HEK293T (cell line): ENCODE results near the gene BRF1.

Experiments
- CTCF ChIA-PET: fragments of 350-600 bp; formaldehyde crosslinking; extraction: SDS; loops from one replicate; lab custom pipeline; 2021; ENCODE audit warnings: antibody characterized with exemption, inconsistent platforms; lab: Yijun Ruan, JAX
- POLR2A ChIA-PET: fragments of 350-600 bp; formaldehyde crosslinking; extraction: SDS; loops from one replicate; lab custom pipeline; 2020; ENCODE audit warnings: antibody characterized with exemption, inconsistent platforms; lab: Yijun Ruan, JAX
- DNase-seq: peaks from one replicate; pipeline ENCODE4 v3.0.0; 2012; ENCODE audit warnings: mixed read lengths; ENCODE audit errors: extremely low spot score
- ARNT ChIP-seq: fragments of 450-650 bp; IDR thresholded peaks from 2 replicates; pipeline ENCODE4 v1.6.1; 2017; ENCODE audit warnings: mild to moderate bottlenecking
- BHLHE40 ChIP-seq: fragments of 450-650 bp; IDR thresholded peaks from 2 replicates; pipeline ENCODE4 v1.6.1; 2016; ENCODE audit warnings: mild to moderate bottlenecking, moderate library complexity, borderline replicate concordance
- CTBP1 ChIP-seq: fragments of 450-650 bp; IDR thresholded peaks from 2 replicates; pipeline ENCODE4 v1.6.1; 2016; ENCODE audit warnings: borderline replicate concordance
- ELF4 ChIP-seq: fragments of 450-650 bp; IDR thresholded peaks from 2 replicates; pipeline ENCODE4 v1.6.1; 2017; ENCODE audit warnings: antibody characterized with exemption
- FOXA1 ChIP-seq: fragments of 450-650 bp; IDR thresholded peaks from 2 replicates; pipeline ENCODE4 v1.6.1; 2016; ENCODE audit warnings: mild to moderate bottlenecking
- FOXK2 ChIP-seq: fragments of 450-650 bp; IDR thresholded peaks from 2 replicates; pipeline ENCODE4 v1.6.1; 2016; ENCODE audit warnings: mild to moderate bottlenecking
- FOXM1 ChIP-seq: fragments of 450-650 bp; IDR thresholded peaks from 2 replicates; pipeline ENCODE4 v1.6.1; 2017; ENCODE audit warnings: mild to moderate bottlenecking, borderline replicate concordance
- HDGF ChIP-seq: fragments of 450-650 bp; IDR thresholded peaks from 2 replicates; pipeline ENCODE4 v1.6.1; 2017; ENCODE audit warnings: antibody characterized with exemption, borderline replicate concordance
- L3MBTL2 ChIP-seq: fragments of 450-650 bp; conservative IDR thresholded peaks from 2 replicates; pipeline ENCODE4 v1.6.1; 2016; ENCODE audit warnings: mild to moderate bottlenecking
- LEF1 ChIP-seq: fragments of 450-650 bp; IDR thresholded peaks from 2 replicates; pipeline ENCODE4 v1.6.1; 2017; ENCODE audit warnings: mild to moderate bottlenecking, borderline replicate concordance
- NFRKB ChIP-seq: fragments of 450-650 bp; IDR thresholded peaks from 2 replicates; pipeline ENCODE4 v1.6.1; 2016; ENCODE audit warnings: mild to moderate bottlenecking, moderate library complexity
- PKNOX1 ChIP-seq: fragments of 450-650 bp; IDR thresholded peaks from 2 replicates; pipeline ENCODE4 v1.6.1; 2016
- SP1 ChIP-seq: fragments of 450-650 bp; IDR thresholded peaks from 2 replicates; pipeline ENCODE4 v1.6.1; 2017
- SUZ12 ChIP-seq: fragments of 450-650 bp; IDR thresholded peaks from 2 replicates; pipeline ENCODE4 v1.6.1; 2016; ENCODE audit warnings: mild to moderate bottlenecking
- TARDBP ChIP-seq: fragments of 450-650 bp; IDR thresholded peaks from 2 replicates; pipeline ENCODE4 v1.6.1; 2016
- ZNF384 ChIP-seq: fragments of 450-650 bp; IDR thresholded peaks from 2 replicates; pipeline ENCODE4 v1.6.1; 2016

Gene BRF1

GRCh38 chr14:105165134-105165704 is 135.6 kb downstream of the BRF1 start:
- DNase-seq: no peak

DNA sequence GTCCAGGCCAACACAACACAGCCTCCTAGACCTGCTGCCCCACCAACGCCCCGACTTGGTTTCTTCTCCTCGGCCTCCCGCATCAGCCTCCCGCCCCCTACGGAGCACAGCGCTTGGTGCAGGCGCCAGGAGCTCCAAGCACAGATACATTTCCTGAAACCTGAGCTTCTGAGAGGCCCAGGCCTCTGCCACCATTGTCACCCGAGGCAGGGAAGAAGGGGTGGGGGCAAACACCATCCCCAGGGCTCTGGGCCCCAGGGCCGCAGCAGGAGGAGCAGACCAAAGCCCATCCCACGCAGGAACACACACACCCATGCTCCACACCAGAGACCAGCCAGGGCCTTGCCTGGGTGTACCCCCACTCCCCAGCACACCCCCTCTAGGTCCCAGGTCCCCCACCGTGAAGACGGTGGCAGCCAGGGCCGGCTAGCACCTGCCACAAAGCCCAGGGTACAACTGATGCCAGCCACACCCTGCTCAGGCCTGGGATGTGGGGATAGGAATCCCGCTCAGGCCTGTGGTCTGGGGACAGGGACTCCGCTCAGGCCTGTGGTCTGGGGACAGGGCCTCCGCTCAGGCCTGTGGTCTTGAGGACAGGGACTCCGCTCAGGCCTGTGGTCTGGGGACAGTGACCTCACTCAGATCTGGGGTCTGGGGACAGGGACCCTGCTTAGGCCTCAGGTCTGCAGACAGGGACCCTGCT is 137.6 kb downstream of the BRF1 start:
- ChIA-PET CTCF (interaction anchor here (0.6 to 1.5 kb wide), 4 partner anchors 9 to 73 kb away, joined by 3 to 4 read pairs (median 4); no protein-coding TSS in a partner anchor), POLR2A (no interaction called here)
- no peak for TF ChIP-seq PKNOX1
- no peak for TF ChIP-seq FOXK2
- no peak for TF ChIP-seq CTBP1
- TF ChIP-seq SP1: no peak
- TF ChIP-seq TARDBP: no peak
- TF ChIP-seq L3MBTL2: no peak
- no peak for TF ChIP-seq NFRKB
- TF ChIP-seq FOXA1: no peak
- TF ChIP-seq BHLHE40: no peak
- TF ChIP-seq ARNT: no peak
- TF ChIP-seq SUZ12: no peak
- peak; percentile 31 for DNase-seq

More at GRCh38 chr14:105165134-105165704, 135.6 kb downstream of the BRF1 start:
- TF ChIP-seq L3MBTL2: no peak
- TF ChIP-seq FOXK2: no peak
- TF ChIP-seq SP1: no peak
- TF ChIP-seq CTBP1: no peak
- no peak for TF ChIP-seq FOXM1
- no peak for TF ChIP-seq SUZ12
- TF ChIP-seq PKNOX1: no peak
- no peak for TF ChIP-seq ZNF384
- no peak for TF ChIP-seq LEF1
- TF ChIP-seq BHLHE40: no peak
- no peak for TF ChIP-seq FOXA1
- TF ChIP-seq HDGF: no peak
- no peak for TF ChIP-seq NFRKB
- TF ChIP-seq ARNT: no peak
- no peak for TF ChIP-seq TARDBP
- no peak for TF ChIP-seq ELF4
- ChIA-PET POLR2A (interaction anchor here (1.3 kb wide), 1 partner anchor 71 kb away, joined by 3 read pairs; no protein-coding TSS in a partner anchor), CTCF (interaction anchor here (1.2 kb wide), 1 partner anchor 15 kb away, joined by 4 read pairs; the partner anchor contains the start of gene NUDT14)

DNA sequence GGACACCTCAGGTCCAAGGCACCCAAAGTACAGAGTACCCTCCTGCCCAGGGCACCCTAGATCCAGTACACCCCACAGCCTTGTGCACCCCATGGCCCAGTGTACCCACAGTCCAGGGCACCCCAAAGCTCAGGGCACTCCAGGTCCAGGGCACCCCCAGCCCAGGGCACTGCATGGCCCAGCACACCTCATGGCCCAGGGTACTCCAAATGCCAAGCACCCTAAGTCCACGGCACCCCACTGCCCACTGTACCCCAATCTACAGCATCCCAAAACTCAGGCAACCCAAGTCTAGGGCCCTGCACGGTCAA is 138.2 kb downstream of the BRF1 start:
- TF ChIP-seq ELF4 (no peak), NFRKB (no peak), PKNOX1 (no peak), FOXA1 (no peak), HDGF (no peak), CTBP1 (no peak), FOXM1 (no peak), BHLHE40 (no peak)
- POLR2A ChIA-PET: no interaction called here
- CTCF ChIA-PET: interaction anchor here (1.5 kb wide), 1 partner anchor 73 kb away, joined by 4 read pairs; no protein-coding TSS in a partner anchor
- DNase-seq: no peak

- DNase-seq: no peak
- ChIA-PET POLR2A (no interaction called here), CTCF (no interaction called here)
- no peak for TF ChIP-seq FOXM1
- TF ChIP-seq PKNOX1: no peak
- no peak for TF ChIP-seq ZNF384
- no peak for TF ChIP-seq L3MBTL2
- TF ChIP-seq HDGF: no peak
- TF ChIP-seq ARNT: no peak
- no peak for TF ChIP-seq ELF4
- TF ChIP-seq CTBP1: no peak
These were observed 138.7 kb downstream of the BRF1 start for GRCh38 chr14:105161964-105162668.

DNA sequence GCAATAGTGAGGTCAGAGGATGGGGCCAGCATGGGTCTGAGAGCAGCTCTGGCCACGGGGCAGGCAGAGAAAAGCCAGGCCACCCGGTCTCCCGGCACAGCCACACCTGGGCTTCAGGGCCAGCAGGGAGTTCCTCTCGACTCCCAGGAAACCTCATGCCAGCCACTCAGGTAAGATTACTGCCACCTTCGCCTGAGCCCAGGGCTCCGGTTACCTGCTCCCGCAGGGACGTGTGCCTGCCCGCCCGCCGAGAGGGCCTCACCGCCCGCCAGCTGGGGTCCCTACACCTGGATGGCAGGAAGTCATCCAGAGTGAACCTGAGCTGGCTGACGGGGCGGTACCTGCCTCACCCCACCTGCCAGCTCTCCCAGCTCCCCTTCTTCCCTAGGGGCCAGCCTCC is 139.5 kb downstream of the BRF1 start:
- CTCF ChIA-PET: no interaction called here
- no peak for TF ChIP-seq CTBP1
- no peak for TF ChIP-seq PKNOX1
- TF ChIP-seq ARNT: no peak
- TF ChIP-seq BHLHE40: no peak
- no peak for TF ChIP-seq FOXM1
- TF ChIP-seq ELF4: no peak
- TF ChIP-seq SUZ12: no peak
- TF ChIP-seq FOXA1: no peak
- TF ChIP-seq TARDBP: no peak
- TF ChIP-seq NFRKB: no peak
- TF ChIP-seq ZNF384: no peak
- no peak for TF ChIP-seq FOXK2
- TF ChIP-seq L3MBTL2: no peak
- POLR2A ChIA-PET: no interaction called here
- DNase-seq: no peak
